GM23338 (cell line): ENCODE results near the gene OTOR.

Experiments used
- CREB1 ChIP-seq: fragments of 250-450 bp; sonication (Bioruptor Pico); IDR thresholded peaks from 2 replicates; pipeline ENCODE4 v1.5.0; 2020; ENCODE audit warnings: low read depth, mild to moderate bottlenecking, moderate library complexity
- EZH2 ChIP-seq: fragments of 200-600 bp; sonication (generic); IDR thresholded peaks from one replicate; pipeline ENCODE4 v1.8.0; 2017; ENCODE audit warnings: antibody characterized with exemption, mild to moderate bottlenecking, low read depth; ENCODE audit not compliant: unreplicated experiment
- EZH2phosphoT487 ChIP-seq: fragments of 200-600 bp; sonication (generic); IDR thresholded peaks from one replicate; pipeline ENCODE4 v1.8.1; 2018; ENCODE audit warnings: antibody characterized with exemption; ENCODE audit not compliant: unreplicated experiment
- JUNB ChIP-seq: IDR thresholded peaks from one replicate; pipeline ENCODE4 v1.6.1; 2016; ENCODE audit warnings: antibody characterized with exemption; ENCODE audit not compliant: unreplicated experiment
- POLR2AphosphoS5 ChIP-seq: IDR thresholded peaks from 2 replicates; pipeline ENCODE4 v1.6.1; 2016; ENCODE audit warnings: antibody characterized with exemption, low read depth
- STAT1 ChIP-seq: IDR thresholded peaks from one replicate; pipeline ENCODE4 v1.6.1; 2016; ENCODE audit warnings: antibody characterized with exemption; ENCODE audit not compliant: unreplicated experiment
- ZNF331 ChIP-seq: fragments of 250-450 bp; sonication (Bioruptor Pico); IDR thresholded peaks from 2 replicates; pipeline ENCODE4 v1.5.0; 2020; ENCODE audit warnings: low read depth, mild to moderate bottlenecking, moderate library complexity
- TF ChIP-seq, protein P1 (sequence below), 2 experiments: fragments of 200-600 bp in 1 of 2; sonication (generic) in 1 of 2; conservative IDR thresholded peaks; 2 replicates each; pipeline versions ENCODE4 v1.5.1 to v1.6.1; 2016 to 2017; ENCODE audit warnings: antibody characterized with exemption in 2 of 2, low read depth in 2 of 2, mild to moderate bottlenecking in 2 of 2, moderate library complexity in 1 of 2
- TF ChIP-seq, protein P2 (sequence below): IDR thresholded peaks from one replicate; pipeline ENCODE4 v1.6.1; 2018; ENCODE audit warnings: antibody characterized with exemption; ENCODE audit not compliant: unreplicated experiment
- TF ChIP-seq, protein P3 (sequence below): fragments of 250-450 bp; sonication (Bioruptor Pico); IDR thresholded peaks from 2 replicates; pipeline ENCODE4 v1.5.0; 2020; ENCODE audit warnings: mild to moderate bottlenecking, moderate library complexity

GRCh38 chr20:16714751-16715150 is 33.4 kb upstream of the OTOR start:
- TF ChIP-seq, protein P1, sequence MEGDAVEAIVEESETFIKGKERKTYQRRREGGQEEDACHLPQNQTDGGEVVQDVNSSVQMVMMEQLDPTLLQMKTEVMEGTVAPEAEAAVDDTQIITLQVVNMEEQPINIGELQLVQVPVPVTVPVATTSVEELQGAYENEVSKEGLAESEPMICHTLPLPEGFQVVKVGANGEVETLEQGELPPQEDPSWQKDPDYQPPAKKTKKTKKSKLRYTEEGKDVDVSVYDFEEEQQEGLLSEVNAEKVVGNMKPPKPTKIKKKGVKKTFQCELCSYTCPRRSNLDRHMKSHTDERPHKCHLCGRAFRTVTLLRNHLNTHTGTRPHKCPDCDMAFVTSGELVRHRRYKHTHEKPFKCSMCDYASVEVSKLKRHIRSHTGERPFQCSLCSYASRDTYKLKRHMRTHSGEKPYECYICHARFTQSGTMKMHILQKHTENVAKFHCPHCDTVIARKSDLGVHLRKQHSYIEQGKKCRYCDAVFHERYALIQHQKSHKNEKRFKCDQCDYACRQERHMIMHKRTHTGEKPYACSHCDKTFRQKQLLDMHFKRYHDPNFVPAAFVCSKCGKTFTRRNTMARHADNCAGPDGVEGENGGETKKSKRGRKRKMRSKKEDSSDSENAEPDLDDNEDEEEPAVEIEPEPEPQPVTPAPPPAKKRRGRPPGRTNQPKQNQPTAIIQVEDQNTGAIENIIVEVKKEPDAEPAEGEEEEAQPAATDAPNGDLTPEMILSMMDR (conservative IDR thresholded peaks at IDR 0.05; ENCODE audit: low read depth in 2 of 2): no peak
- TF ChIP-seq STAT1 (no peak), POLR2AphosphoS5 (no peak), EZH2 (no peak), EZH2phosphoT487 (no peak), CREB1 (CRISPR knock-in tag) (no peak), JUNB (no peak), ZNF331 (CRISPR knock-in tag) (no peak)
- TF ChIP-seq, protein P2, sequence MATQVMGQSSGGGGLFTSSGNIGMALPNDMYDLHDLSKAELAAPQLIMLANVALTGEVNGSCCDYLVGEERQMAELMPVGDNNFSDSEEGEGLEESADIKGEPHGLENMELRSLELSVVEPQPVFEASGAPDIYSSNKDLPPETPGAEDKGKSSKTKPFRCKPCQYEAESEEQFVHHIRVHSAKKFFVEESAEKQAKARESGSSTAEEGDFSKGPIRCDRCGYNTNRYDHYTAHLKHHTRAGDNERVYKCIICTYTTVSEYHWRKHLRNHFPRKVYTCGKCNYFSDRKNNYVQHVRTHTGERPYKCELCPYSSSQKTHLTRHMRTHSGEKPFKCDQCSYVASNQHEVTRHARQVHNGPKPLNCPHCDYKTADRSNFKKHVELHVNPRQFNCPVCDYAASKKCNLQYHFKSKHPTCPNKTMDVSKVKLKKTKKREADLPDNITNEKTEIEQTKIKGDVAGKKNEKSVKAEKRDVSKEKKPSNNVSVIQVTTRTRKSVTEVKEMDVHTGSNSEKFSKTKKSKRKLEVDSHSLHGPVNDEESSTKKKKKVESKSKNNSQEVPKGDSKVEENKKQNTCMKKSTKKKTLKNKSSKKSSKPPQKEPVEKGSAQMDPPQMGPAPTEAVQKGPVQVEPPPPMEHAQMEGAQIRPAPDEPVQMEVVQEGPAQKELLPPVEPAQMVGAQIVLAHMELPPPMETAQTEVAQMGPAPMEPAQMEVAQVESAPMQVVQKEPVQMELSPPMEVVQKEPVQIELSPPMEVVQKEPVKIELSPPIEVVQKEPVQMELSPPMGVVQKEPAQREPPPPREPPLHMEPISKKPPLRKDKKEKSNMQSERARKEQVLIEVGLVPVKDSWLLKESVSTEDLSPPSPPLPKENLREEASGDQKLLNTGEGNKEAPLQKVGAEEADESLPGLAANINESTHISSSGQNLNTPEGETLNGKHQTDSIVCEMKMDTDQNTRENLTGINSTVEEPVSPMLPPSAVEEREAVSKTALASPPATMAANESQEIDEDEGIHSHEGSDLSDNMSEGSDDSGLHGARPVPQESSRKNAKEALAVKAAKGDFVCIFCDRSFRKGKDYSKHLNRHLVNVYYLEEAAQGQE: no peak
- TF ChIP-seq, protein P3, sequence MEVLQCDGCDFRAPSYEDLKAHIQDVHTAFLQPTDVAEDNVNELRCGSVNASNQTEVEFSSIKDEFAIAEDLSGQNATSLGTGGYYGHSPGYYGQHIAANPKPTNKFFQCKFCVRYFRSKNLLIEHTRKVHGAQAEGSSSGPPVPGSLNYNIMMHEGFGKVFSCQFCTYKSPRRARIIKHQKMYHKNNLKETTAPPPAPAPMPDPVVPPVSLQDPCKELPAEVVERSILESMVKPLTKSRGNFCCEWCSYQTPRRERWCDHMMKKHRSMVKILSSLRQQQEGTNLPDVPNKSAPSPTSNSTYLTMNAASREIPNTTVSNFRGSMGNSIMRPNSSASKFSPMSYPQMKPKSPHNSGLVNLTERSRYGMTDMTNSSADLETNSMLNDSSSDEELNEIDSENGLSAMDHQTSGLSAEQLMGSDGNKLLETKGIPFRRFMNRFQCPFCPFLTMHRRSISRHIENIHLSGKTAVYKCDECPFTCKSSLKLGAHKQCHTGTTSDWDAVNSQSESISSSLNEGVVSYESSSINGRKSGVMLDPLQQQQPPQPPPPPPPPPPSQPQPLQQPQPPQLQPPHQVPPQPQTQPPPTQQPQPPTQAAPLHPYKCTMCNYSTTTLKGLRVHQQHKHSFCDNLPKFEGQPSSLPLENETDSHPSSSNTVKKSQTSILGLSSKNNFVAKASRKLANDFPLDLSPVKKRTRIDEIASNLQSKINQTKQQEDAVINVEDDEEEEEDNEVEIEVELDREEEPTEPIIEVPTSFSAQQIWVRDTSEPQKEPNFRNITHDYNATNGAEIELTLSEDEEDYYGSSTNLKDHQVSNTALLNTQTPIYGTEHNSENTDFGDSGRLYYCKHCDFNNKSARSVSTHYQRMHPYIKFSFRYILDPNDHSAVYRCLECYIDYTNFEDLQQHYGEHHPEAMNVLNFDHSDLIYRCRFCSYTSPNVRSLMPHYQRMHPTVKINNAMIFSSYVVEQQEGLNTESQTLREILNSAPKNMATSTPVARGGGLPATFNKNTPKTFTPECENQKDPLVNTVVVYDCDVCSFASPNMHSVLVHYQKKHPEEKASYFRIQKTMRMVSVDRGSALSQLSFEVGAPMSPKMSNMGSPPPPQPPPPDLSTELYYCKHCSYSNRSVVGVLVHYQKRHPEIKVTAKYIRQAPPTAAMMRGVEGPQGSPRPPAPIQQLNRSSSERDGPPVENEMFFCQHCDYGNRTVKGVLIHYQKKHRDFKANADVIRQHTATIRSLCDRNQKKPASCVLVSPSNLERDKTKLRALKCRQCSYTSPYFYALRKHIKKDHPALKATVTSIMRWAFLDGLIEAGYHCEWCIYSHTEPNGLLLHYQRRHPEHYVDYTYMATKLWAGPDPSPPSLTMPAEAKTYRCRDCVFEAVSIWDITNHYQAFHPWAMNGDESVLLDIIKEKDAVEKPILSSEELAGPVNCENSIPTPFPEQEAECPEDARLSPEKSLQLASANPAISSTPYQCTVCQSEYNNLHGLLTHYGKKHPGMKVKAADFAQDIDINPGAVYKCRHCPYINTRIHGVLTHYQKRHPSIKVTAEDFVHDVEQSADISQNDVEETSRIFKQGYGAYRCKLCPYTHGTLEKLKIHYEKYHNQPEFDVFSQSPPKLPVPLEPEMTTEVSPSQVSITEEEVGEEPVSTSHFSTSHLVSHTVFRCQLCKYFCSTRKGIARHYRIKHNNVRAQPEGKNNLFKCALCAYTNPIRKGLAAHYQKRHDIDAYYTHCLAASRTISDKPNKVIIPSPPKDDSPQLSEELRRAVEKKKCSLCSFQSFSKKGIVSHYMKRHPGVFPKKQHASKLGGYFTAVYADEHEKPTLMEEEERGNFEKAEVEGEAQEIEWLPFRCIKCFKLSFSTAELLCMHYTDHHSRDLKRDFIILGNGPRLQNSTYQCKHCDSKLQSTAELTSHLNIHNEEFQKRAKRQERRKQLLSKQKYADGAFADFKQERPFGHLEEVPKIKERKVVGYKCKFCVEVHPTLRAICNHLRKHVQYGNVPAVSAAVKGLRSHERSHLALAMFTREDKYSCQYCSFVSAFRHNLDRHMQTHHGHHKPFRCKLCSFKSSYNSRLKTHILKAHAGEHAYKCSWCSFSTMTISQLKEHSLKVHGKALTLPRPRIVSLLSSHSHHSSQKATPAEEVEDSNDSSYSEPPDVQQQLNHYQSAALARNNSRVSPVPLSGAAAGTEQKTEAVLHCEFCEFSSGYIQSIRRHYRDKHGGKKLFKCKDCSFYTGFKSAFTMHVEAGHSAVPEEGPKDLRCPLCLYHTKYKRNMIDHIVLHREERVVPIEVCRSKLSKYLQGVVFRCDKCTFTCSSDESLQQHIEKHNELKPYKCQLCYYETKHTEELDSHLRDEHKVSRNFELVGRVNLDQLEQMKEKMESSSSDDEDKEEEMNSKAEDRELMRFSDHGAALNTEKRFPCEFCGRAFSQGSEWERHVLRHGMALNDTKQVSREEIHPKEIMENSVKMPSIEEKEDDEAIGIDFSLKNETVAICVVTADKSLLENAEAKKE (CRISPR knock-in tag): no peak
